ENCODE results near the gene SDC4. TPM values are rescaled to one million over a fixed set of nuclear protein-coding genes. Genes with fewer than 3 reads are reported as not detected.

SDC4 gene
- polyA plus RNA-seq, 3 donors from 2014 or later: 0.56 to 0.69 TPM; not detected in 1

DNA sequence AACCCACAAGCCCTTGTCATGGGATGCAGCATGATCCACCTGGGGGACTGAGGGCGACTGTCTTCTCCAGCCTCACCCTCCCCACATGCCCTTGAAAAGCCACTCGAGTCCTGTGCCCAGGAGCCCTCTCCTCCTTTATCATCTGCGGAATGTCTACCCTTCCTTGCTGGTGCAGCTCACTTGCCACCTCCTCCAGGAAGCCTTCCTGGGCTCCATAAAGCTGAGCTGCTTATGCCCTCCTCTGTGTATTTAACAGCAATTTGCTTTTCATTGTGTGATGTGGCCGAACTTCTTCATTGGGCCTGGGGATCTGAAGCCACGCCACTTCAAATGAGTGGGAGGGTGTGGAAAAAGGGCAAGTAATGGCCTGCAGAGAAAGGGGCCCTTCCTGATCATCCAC, 59.4 kb downstream of the SDC4 start:
- DNase-seq: no peak
- H3K27ac Mint-ChIP-seq: no peak overlapping the region
- H3K36me3 Mint-ChIP-seq: no peaks in the 10 kb centered on the region
- peaks cover 3 to 8% of the 10 kb centered on the region in 2 donors for H3K4me1 Mint-ChIP-seq
- H3K9me3 Mint-ChIP-seq: no peaks in the 10 kb centered on the region
- no peak overlapping the region for H3K4me3 Mint-ChIP-seq
- H3K27me3 Mint-ChIP-seq (ENCODE audit: low read depth in 3 of 3): peaks cover 3 to 11% (median 4%) of the 10 kb centered on the region in 3 donors

DNA sequence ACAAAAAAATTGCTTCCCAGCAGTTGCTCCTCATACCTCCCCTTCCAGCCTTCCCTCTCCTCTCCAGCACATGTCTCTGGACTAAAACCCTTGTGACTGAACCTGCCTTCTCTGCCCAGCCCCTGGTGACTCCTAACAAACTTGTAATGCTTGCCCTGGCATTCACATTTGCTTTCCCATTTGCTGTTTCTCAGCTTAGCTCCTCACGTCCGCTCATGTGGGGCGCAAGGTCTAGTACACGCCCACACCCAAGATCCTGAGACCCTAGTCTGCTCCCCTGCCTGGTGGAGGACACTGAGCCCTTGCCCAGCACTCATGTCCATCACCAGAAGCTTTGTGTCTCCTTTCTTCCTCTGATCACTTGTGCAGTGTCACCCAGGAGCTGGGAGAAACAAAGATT, 59.8 kb downstream of the SDC4 start:
- Mint-ChIP-seq H3K27me3 (ENCODE audit: low read depth in 3 of 3) (peaks cover 3 to 9% (median 4%) of the 10 kb centered on the region in 3 donors), H3K9me3 (no peaks in the 10 kb centered on the region), H3K4me3 (no peak overlapping the region), H3K36me3 (no peaks in the 10 kb centered on the region), H3K4me1 (peaks cover 0 to 6% of the 10 kb centered on the region in 2 donors), H3K27ac (no peak overlapping the region)
- DNase-seq: no peak

DNA sequence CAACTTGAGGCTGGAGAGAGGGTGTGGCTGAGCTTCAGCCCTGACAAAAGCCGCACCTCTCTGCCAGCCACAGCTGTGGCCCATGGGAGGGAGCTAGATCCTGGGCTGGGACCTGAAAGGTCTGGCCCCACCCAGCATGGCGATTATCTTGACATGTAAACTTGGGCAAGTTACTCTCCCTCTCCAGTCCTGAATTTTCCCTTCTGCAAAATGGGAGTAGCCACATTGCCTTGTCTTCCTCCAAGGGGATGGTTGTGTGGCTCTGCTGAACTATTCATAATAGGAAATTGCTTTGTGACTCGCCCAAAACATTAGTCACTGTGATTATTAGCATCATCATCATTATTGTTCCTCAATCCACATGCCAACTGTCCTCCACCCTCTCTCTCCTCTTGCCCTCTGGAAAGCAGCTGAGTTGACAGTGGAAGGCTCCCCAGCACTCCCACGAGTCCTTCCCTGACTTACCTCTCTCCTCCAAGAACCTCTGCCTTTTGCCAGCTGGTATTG, 64.6 kb downstream of the SDC4 start:
- Mint-ChIP-seq H3K4me1 (no peaks in the 10 kb centered on the region), H3K36me3 (no peaks in the 10 kb centered on the region), H3K27me3 (ENCODE audit: low read depth in 3 of 3) (peaks cover 2 to 14% (median 6%) of the 10 kb centered on the region in 3 donors), H3K9me3 (peaks cover 0 to 1% (median 0%) of the 10 kb centered on the region in 6 donors), H3K4me3 (no peak overlapping the region), H3K27ac (peak overlapping the region in 1 of 6 donors; percentile 27)
- DNase-seq: no peak

DNA sequence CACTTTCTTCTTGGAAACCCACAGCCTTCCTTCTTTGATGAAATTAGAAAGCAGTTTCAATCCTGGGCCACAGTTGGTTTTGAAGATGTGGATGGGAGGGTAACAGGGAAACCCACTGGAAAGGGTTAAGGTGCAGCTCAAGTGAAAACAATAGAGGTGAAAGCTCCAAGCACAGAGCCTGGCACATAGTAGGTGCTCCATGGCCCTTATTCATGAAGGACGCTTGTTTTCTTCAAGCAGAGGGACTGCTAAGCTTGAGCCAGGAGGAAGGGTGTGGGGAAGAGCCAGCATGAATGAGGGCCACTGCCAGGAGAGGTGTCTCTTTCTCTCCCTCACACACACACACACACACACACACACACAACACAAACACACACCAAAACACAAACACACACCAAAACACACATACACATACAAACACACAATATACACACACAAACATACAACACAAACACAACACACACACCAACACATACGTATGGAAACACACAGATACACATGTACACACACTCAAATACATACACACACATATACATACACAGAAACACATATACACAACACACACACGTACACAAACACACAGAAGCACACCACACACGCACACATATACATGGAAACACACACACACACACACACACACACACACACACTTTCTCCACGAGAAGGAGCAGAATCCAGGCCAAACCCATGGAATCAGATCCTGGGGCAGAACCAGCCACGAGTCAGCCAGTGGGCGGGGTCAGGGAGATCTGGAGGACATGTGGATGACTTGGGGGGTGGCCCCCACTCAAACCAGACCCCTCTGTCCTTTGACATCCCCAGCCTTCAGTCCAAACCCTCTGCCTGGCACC, 65.3 kb downstream of the SDC4 start:
- H3K4me1 Mint-ChIP-seq: no peaks in the 10 kb centered on the region
- DNase-seq: no peak
- H3K27ac Mint-ChIP-seq: no peak overlapping the region

DNA sequence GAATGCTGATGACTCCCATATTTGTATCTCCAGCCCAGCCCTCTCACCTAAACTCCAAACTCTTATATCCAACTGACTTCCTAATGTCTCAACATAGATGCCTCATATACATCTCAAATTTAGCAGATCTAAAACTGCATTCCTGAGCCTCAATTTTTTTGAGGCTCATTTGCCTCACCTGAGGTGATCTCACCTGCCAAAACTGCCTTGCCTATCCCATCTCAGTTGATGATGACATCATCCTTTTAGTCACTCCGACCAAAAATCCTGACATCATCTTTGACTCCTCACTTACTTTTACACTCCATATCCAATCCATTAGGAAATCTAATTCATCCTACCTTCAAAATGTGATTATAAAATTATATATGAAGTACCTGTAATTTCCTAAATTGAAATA, 68.2 kb downstream of the SDC4 start:
- Mint-ChIP-seq H3K27me3 (ENCODE audit: low read depth in 3 of 3) (peaks cover 2 to 16% (median 10%) of the 10 kb centered on the region in 3 donors), H3K9me3 (peaks cover 0 to 1% (median 0%) of the 10 kb centered on the region in 6 donors), H3K27ac (no peak overlapping the region), H3K4me3 (no peak overlapping the region), H3K4me1 (no peaks in the 10 kb centered on the region), H3K36me3 (no peaks in the 10 kb centered on the region)
- no peak for DNase-seq

More for the DNA sequence above, 65.3 kb downstream of the SDC4 start:
- no peak overlapping the region for H3K4me3 Mint-ChIP-seq
- H3K36me3 Mint-ChIP-seq: no peaks in the 10 kb centered on the region
- H3K27me3 Mint-ChIP-seq (ENCODE audit: low read depth in 3 of 3): peaks cover 2 to 14% (median 6%) of the 10 kb centered on the region in 3 donors
- H3K9me3 Mint-ChIP-seq: peaks cover 0 to 1% (median 0%) of the 10 kb centered on the region in 6 donors

DNA sequence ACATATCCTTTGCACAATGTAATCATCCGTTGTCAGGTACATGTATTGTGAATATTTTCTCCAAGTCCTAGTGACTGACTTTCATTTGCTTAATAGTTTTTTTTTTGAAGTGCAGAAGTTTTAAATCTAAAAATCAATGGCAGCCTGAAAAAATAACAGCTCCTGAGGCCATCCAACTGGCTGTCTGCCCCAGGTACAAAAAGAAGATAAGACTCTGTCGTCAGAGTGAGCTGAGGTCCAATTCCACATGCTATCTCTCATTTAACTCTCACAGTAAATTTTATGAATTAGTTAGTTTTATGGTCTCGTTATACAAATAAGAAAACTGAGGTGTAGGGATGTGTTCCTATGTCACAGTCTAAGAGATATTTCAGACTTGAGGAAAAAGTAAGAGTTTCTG, 72.9 kb downstream of the SDC4 start:
- Mint-ChIP-seq H3K27ac (no peak overlapping the region), H3K4me1 (no peaks in the 10 kb centered on the region), H3K36me3 (no peaks in the 10 kb centered on the region), H3K9me3 (peaks cover 0 to 1% (median 0%) of the 10 kb centered on the region in 6 donors), H3K4me3 (no peak overlapping the region), H3K27me3 (ENCODE audit: low read depth in 3 of 3) (peaks cover 4 to 9% (median 7%) of the 10 kb centered on the region in 3 donors)
- no peak for DNase-seq

Other genes with a start within 250 kb of the SDC4 start
- gene KCNS1, start 247.3 kb downstream of the SDC4 start, polyA plus RNA-seq: under 1 TPM in 1 of 3 donors, not detected in 2; 0.04 TPM
- gene WFDC5, start 233.2 kb downstream of the SDC4 start, polyA plus RNA-seq: not detected
- gene WFDC12, start 224.0 kb downstream of the SDC4 start, polyA plus RNA-seq: not detected
- not detected for gene PI3, start 173.5 kb downstream of the SDC4 start, polyA plus RNA-seq
- gene SEMG1, start 141.4 kb downstream of the SDC4 start, polyA plus RNA-seq: not detected
- not detected for gene SEMG2, start 127.1 kb downstream of the SDC4 start, polyA plus RNA-seq
- not detected for gene SLPI, start 93.9 kb downstream of the SDC4 start, polyA plus RNA-seq
- gene RBPJL, start 41.6 kb downstream of the SDC4 start, polyA plus RNA-seq: not detected
- not detected for gene MATN4, start 40.1 kb downstream of the SDC4 start, polyA plus RNA-seq
- 10 to 100 TPM; 32.6 to 52.4 (median 47.1) TPM for gene SYS1, start 14.7 kb upstream of the SDC4 start, polyA plus RNA-seq
- gene TP53TG5, start 29.9 kb upstream of the SDC4 start, polyA plus RNA-seq: under 1 TPM in 2 of 3 donors, not detected in 1; 0.09 to 0.22 TPM
- 10 to 100 TPM; 11.0 to 24.5 (median 18.0) TPM for gene DBNDD2, start 59.9 kb upstream of the SDC4 start, polyA plus RNA-seq
- 100 to 1,000 TPM; 105 to 190 (median 164) TPM for gene PIGT, start 67.7 kb upstream of the SDC4 start, polyA plus RNA-seq
- gene WFDC2, start 121.3 kb upstream of the SDC4 start, polyA plus RNA-seq: not detected
- not detected for gene SPINT3, start 167.2 kb upstream of the SDC4 start, polyA plus RNA-seq
- gene WFDC6, start 191.1 kb upstream of the SDC4 start, polyA plus RNA-seq: not detected
- gene EPPIN, start 199.0 kb upstream of the SDC4 start, polyA plus RNA-seq: not detected
- gene WFDC8, start 230.9 kb upstream of the SDC4 start, polyA plus RNA-seq: not detected

All from immature natural killer cell (primary cell).